Measurements from ENCODE around the gene ARL8B.

DNA sequence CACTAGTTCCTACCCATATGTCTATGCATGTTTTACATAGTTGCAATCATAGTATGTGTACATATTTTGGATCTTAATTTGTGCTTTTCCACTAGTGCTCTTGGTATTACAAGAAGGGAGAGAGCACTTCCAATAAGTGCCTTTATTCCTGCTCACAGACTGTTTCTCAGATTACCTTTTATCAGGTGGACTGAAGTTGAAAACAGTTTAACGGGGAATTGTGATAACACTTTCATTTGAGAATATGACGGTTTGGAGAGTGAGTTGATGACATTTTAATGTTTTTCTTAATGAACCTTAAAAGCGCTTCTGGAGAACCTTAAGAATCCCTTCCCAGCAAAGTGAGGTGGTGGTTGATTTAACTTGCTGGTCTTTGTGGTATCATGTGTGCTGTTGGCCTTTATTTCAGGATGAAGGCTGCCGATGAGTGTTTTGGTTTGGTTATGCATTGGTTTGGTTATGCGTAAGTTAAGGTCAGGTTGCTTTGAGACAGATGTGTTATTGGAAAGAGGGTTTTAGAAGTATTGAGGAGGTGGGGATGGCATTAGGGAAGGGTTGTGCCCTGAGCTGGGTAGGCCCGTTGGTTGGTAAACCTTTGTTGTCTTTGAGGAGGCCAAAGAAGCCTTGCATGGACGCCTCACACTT lies 68.2 kb downstream of the ARL8B start:
- TF ChIP-seq, protein P1, sequence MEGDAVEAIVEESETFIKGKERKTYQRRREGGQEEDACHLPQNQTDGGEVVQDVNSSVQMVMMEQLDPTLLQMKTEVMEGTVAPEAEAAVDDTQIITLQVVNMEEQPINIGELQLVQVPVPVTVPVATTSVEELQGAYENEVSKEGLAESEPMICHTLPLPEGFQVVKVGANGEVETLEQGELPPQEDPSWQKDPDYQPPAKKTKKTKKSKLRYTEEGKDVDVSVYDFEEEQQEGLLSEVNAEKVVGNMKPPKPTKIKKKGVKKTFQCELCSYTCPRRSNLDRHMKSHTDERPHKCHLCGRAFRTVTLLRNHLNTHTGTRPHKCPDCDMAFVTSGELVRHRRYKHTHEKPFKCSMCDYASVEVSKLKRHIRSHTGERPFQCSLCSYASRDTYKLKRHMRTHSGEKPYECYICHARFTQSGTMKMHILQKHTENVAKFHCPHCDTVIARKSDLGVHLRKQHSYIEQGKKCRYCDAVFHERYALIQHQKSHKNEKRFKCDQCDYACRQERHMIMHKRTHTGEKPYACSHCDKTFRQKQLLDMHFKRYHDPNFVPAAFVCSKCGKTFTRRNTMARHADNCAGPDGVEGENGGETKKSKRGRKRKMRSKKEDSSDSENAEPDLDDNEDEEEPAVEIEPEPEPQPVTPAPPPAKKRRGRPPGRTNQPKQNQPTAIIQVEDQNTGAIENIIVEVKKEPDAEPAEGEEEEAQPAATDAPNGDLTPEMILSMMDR (IDR thresholded peaks at IDR 0.05) = no peak
- no peak for TF ChIP-seq POLR2AphosphoS5 (IDR thresholded peaks at IDR 0.05)
- no peak for TF ChIP-seq EP300 (IDR thresholded peaks at IDR 0.05)
- TF ChIP-seq POLR2A (IDR thresholded peaks at IDR 0.05) = no peak

All from upper lobe of left lung (tissue), 4 donors.